GM06990 (cell line): ENCODE data around the gene ITGB2.

Source experiments
- DNase-seq: peaks from one replicate; pipeline ENCODE4 v3.0.0-alpha.2; 2011; ENCODE audit not compliant: insufficient read length; ENCODE audit errors: extremely low read depth
- H3K27me3 ChIP-seq: replicated peaks from 2 replicates; pipeline ENCODE4 v1.6.0; 2011; ENCODE audit warnings: low read length; ENCODE audit not compliant: control insufficient read depth, insufficient read depth
- H3K36me3 ChIP-seq: 2 replicates; pipeline ENCODE4 v1.5.1; 2011; ENCODE audit warnings: low read length; ENCODE audit not compliant: control insufficient read depth, insufficient read depth
- H3K4me3 ChIP-seq: replicated peaks from 2 replicates; pipeline ENCODE4 v1.5.1; 2011; ENCODE audit warnings: low read depth, mild to moderate bottlenecking, control low read depth, low read length
- CTCF ChIP-seq: IDR thresholded peaks from 2 replicates; pipeline ENCODE4 v1.5.1; 2011; ENCODE audit warnings: low read length, control low read depth, mild to moderate bottlenecking, inconsistent platforms; ENCODE audit not compliant: insufficient read depth, poor library complexity, severe bottlenecking

The ITGB2 gene

DNA sequence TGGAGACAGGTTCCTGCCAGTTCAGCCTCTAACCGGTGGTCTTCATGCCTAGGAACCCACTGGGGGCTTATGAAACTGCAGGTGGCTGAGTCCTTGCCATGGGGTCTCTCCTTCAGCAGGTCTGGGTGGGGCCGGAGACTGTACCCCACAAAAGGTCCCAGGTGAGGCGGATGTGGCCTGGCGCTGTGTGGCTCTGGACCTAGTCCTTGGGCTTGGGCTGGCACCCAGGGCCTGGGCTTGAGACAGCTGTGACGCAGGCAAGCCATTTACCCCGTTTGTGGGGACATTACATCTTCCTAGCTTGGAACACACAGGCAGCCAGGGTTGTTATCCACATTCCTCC is 13.2 kb upstream of the ITGB2 start:
- no peak for DNase-seq
- no peak for TF ChIP-seq CTCF
- Histone ChIP-seq H3K4me3 (no peak overlapping the region), H3K27me3 (no peaks in the 10 kb centered on the region), H3K36me3 (no peaks in the 10 kb centered on the region; the same call in 1 of the 2 replicates)

- H3K27me3 ChIP-seq: no peaks in the 10 kb centered on the region
- TF ChIP-seq CTCF: no peak
These were observed 12.7 kb upstream of the ITGB2 start for GRCh38 chr21:44933199-44933917.

GRCh38 chr21:44932408-44933181 is 11.9 kb upstream of the ITGB2 start:
- Histone ChIP-seq H3K27me3 (no peaks in the 10 kb centered on the region), H3K4me3 (peak overlapping the region; percentile 73), H3K36me3 (no peaks in the 10 kb centered on the region; the same call in 1 of the 2 replicates)
- DNase-seq: peak; percentile 68
- TF ChIP-seq CTCF: peak; percentile 64

More at GRCh38 chr21:44933199-44933917, 12.7 kb upstream of the ITGB2 start:
- DNase-seq: no peak
- Histone ChIP-seq H3K4me3 (peak overlapping the region; percentile 73), H3K36me3 (no peaks in the 10 kb centered on the region; the same call in 1 of the 2 replicates)

DNA sequence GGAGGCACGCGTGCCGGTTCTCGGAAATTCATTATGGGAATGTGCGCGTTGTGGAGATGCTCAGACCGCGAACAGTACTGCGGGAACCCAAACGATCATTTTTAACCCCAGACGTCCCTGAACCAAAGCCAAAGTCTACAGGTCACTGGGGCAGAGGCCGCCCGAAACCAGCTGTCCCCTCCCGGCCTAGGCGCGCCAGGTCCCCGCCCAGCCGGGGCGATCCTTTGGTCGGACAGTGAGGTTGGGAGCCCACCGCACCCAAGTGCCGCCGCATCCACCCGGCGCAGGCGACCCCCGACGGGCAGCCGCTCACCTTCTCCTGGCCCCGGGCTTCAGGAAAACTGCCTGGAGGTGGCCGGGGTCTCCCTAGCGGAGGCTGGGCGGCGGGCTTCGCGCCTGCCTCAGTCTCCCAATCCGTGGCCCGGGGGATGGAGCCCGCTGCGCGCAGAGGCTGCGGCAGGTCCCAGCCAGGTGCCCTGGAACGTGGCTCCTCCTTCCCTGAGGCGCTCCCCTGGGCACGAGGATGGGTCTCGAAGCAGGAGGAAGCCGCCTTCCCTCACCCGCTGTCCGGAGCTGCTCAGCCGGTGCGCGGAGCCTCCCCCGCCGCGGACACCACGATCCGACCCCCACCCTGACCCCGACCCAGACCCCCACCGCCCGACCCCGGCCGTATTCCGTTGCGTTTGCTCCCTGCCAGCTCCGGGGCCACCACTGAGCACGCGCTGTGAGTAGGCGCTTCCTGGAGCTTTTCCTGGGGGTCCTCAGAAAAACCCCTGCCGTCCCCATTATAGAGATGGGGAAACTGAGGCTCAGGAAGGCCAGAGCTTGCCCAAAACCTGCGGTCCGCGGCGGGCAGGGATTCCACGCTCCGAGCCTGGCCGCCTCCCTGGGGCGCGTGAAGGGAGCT is 11.1 kb upstream of the ITGB2 start:
- Histone ChIP-seq H3K27me3 (no peaks in the 10 kb centered on the region), H3K4me3 (peak overlapping the region; percentile 73), H3K36me3 (no peaks in the 10 kb centered on the region; the same call in 1 of the 2 replicates)
- TF ChIP-seq CTCF: no peak
- no peak for DNase-seq

- no peaks in the 10 kb centered on the region; the same call in 1 of the 2 replicates for H3K36me3 ChIP-seq
- peak overlapping the region; percentile 73 for H3K4me3 ChIP-seq
- peak; percentile 80 for DNase-seq
- no peak for TF ChIP-seq CTCF
- H3K27me3 ChIP-seq: no peaks in the 10 kb centered on the region
These were observed 10.4 kb upstream of the ITGB2 start for GRCh38 chr21:44931137-44931500.
